Measurements from ENCODE around the gene SLC1A5. TPM values are rescaled to one million over a fixed set of nuclear protein-coding genes. Genes with fewer than 3 reads are reported as not detected.

Gene SLC1A5
- 35.9 TPM for total RNA-seq

GRCh38 chr19:46788262-46788967 lies at the start of gene SLC1A5:
SLC1A5 (minus strand) TSS chr19:46788594; CDS start chr19:46787965, 629 bp downstream.

GRCh38 chr19:46746281-46747057 lies 41.9 kb downstream of the SLC1A5 start, which contains the start of gene STRN4:
STRN4 (minus strand) TSS chr19:46746450; CDS start chr19:46746430, 20 bp downstream.

DNA sequence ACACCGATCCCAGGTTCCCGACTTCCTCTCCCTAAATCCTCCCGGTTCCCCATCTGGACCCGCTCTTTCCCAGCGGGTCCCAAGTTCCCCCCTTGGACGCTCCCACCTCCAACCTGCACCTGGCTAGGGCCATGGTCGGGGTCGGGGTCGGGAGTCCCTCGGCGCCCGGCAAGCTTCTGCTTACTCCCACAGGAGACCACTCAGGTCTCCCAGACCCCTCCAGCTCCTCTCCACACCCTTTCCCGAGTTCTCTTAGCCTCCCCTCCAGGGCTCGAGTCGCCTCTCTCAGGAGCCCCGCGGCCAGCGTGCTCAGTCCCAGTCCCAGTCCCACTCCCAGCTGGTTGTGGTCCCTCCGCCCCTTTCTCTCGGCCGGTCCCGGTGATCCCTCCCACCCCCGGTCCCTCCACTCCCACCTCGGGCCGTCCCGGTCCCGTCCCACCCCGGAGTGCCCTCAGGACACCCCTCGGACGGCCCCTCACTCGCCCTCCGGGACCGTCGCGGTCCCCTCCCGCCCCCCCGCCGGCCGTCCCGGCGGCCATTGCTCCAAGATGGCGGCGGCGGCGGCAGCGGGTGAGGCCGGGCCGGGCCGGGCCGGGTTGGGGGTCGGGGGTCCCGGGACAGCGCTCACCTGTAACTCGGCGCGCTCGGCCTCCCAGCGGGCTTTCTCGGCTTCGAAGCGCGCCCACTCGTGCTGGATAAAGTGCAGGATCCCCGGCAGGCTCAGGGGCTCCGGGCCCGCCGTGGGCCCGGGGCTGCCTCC lies 42.7 kb downstream of the SLC1A5 start, which contains the start of gene FKRP:
Gene FKRP, plus strand, starts transcription at position 537 of the 760 bp plus-strand sequence. CDS start 9,394 bp downstream, outside the sequence.

Small RNA genes within 50 kb of the gene (small RNA-seq; reads per million reads assigned to genes)
- gene AC008622.3 (ENCODE audit: low replicate concordance), result not detected
- not detected for gene HNRNPMP2 (ENCODE audit: low replicate concordance)
- gene RF00019 (ENCODE audit: low replicate concordance), result not detected

Other genes starting within 250 kb of the SLC1A5 start
- gene CALM3, start 187.3 kb downstream of the SLC1A5 start, total RNA-seq, result 165 TPM
- 8.3 TPM for gene PTGIR, start 163.5 kb downstream of the SLC1A5 start, total RNA-seq
- not detected for gene GNG8, start 152.4 kb downstream of the SLC1A5 start, total RNA-seq
- 28.4 TPM for gene DACT3, start 127.4 kb downstream of the SLC1A5 start, total RNA-seq
- 47.6 TPM for gene PRKD2, start 71.5 kb downstream of the SLC1A5 start, total RNA-seq
- 17.0 TPM for gene FKRP, start 42.5 kb downstream of the SLC1A5 start, total RNA-seq
- gene STRN4, start 42.1 kb downstream of the SLC1A5 start, total RNA-seq, result 88.1 TPM
- 80.9 TPM for gene AP2S1, start 62.3 kb upstream of the SLC1A5 start, total RNA-seq
- 48.3 TPM for gene ARHGAP35, start 72.4 kb upstream of the SLC1A5 start, total RNA-seq
- gene NPAS1, start 231.2 kb upstream of the SLC1A5 start, total RNA-seq, result 2.4 TPM